Right lung (tissue), 5 donors: ENCODE data around the gene TRIM63. TPM values are rescaled to one million over a fixed set of nuclear protein-coding genes. Genes with fewer than 3 reads are reported as not detected.

ENCODE experiments used
- DNase-seq, 2 donors: peaks; one replicate each; pipeline ENCODE4 v3.0.0-alpha.2; 2013
- polyA plus RNA-seq, 5 donors: library from polyadenylated mRNA; unstranded; fragments of 120-200 nt; gene quantifications; one replicate each; pipeline versions ENCODE4 v1.2.1 to v1.2.3, GENCODE V29; 2013; ENCODE audit warnings: inconsistent platforms in 1 of 5, low replicate concordance in 1 of 5; ENCODE audit not compliant: insufficient read length in 5 of 5, insufficient read depth in 1 of 5

Gene TRIM63
- polyA plus RNA-seq, 5 donors, result 0.15 to 2.1 (median 1.3) TPM; not detected in 1

DNA sequence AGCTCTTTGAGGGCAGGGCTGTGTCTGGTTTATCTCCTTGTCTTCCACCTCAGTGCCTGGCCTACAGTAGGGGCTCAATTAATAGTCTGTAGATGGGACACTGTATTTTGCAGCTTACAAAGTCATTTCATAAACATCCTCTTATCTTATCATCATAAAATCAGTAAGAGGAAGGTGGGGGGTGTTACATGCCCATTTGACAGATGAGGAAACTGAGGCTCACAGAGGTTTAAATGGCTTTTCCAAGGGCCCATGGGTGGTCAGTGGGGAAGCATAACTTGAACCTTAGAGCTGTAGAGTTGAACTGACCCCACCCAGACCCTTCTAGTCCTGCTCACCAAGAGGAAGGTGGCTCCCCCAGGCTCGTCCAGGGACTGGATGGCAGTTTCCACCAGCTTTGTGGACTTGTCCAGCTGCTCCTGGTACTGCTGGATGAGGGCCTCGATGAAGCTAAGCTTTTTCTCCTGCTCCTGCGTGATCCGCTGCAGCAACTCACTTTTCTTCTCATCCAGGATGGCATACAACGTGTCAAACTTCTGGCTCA is 9.3 kb downstream of the TRIM63 start:
- no peak for DNase-seq

- DNase-seq, result no peak
Measured at GRCh38 chr1:26057189-26057588, 10.2 kb downstream of the TRIM63 start.

GRCh38 chr1:26055041-26055440 is 12.4 kb downstream of the TRIM63 start:
- DNase-seq, result no peak

DNA sequence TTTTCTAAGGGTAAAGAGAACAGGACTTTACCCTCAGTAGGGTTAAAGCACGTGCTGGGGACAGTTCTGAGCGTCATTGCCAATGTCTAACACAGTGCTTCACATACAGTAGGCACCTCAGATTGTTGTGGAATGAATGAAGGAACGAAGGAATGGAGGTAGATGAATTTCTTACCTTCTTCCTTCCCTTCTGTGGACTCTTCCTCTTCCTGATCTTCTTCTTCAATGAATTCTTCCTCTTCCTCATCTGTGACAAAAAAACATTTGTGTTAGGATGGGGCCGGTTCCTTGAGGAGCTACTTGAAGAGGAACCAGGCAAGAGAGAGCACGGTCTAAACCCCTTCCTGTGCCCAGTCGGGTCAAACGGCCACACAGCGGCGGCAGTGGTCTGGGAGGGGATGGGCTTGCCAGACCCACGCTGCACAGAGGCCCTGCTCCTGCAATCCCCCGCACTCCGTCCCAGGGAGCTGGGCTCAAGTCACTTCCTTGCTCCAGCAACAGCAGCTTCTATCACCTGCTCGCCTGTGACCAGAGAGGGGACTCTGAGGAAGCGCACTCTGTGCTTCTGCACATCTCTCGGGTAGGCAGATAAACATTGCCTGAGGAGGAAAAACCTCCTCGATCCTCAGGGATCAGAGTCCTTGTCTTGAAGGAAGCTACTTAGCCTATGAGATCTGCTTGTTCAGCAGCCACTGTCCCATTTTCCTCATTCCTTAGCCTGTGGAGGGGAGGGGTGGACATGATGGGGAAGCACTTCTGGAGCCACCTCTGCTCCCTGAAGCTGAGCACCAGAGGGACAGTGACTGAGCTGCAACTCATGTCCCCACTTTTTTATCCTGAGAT is 13.5 kb downstream of the TRIM63 start:
- DNase-seq, result no peak

DNA sequence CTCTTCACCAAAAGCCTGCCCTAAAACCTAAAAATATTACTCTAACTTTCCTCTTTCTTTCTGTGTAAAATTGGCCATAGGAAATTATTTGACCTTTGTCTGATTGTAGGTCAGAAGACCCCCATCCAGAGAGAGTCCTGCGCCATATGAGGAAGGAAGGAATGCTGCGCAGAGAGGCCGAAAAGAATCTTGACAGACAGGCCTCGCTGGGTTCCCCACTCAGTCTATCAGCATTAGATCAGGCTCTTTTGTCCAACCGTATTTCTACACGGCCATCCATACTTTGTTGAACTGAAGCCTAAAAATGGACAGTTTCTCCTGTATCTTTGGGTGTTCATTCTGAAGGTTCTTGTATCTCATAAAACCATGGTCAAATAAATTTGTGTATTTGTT is 17.2 kb downstream of the TRIM63 start:
- no peak for DNase-seq

GRCh38 chr1:26049531-26050247 is 17.7 kb downstream of the TRIM63 start:
- no peak for DNase-seq

DNA sequence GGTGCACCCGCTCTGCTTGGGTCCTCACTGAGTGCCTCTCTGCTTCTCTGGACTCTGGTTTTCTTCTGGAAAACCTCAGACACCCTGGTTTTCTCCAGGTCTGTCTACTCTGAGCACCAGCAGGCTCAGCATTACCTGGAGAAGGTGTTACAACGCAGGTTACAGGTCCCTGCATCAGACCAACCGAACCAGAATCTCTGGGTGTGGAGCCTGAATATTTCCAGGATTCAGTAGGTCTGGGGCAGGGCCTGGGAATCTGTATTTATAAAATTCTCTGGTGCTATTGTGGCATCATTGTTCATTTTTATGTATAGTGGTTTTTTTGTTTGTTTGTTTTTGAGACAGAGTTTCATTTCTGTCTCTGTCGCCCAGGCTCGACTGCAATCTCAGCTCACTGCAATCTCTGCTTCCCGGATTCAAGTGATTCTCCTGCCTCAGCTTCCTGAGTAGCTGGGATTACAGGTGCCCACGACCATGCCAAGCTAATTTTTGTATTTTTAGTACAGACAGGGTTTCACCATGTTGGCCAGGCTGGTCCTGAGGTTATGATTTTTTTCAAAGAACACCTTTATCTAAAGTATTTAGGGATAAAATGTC is 20.1 kb downstream of the TRIM63 start:
- no peak for DNase-seq

DNA sequence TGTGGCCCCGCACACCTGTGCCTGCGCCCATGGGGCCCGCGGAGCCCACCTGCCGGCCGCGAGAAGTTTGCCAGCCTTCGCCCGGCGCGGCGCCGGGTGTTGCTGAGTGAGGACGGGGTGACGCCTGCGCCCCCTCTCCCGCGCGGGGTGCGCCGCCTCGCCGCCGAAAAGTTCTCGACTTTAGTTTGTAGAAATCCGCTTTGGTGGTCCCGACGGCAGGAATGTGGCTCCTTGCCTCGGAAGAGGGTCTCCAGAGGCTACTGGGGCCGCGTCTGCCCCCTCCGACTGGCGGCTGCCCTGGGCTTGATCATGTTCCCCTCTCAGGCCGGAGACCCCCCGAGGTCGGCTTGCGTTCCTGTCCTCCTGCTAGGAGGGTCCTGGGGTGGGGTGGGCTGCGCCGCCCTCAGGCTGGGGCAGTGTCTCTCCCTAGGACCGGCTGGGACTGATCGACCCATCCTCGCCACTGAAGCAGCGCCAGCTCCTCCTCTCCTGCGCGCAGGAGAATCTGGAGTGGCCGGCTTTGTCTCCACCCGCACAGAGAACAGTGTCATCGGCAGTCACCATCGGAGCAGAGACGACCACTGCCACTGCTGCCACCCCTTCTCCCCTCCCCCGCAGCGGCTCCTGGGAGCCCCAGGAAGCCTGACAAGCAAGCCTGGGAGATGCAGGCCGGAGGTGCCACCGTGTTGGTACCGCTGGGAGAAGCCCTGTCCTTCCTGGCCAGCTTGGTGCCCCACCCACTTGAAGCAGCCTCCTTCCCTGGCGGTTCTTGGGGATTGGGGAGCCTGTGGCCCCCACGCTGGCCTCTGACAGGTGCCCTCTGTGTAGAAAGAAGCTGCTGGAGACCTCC is 21.0 kb downstream of the TRIM63 start:
- no peak for DNase-seq

DNA sequence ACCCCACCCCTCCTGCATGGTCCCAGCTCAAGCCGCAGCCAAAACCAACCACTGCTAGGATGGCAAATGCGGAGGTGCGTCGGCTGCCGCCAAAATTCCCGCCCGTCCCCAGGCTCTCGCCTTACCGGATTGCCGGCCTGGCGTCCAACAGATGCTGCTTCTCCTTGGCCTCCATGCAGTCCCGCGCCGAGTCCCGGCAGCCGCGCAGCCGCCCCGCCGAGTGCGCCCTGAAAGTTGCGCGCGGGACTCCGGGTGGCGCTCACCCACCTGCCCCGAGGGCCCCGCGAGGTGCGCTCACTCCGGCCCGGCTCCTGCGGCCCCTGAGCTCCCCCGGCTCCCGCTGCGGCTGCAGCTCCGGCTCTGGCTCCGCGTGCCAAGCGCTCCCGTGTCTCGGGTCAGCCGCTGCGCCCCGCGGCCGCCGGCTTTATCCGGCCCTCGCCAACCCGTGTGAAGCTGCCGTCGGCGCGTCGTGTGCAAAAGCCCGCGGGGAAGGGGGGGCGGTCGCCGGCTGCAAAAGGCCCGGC is 21.6 kb downstream of the TRIM63 start, which contains the start of gene SLC30A2:
SLC30A2 (minus strand) TSS at position 397 of the 524 bp plus-strand sequence; CDS start at position 175, 222 bp downstream.
- no peak for DNase-seq

DNA sequence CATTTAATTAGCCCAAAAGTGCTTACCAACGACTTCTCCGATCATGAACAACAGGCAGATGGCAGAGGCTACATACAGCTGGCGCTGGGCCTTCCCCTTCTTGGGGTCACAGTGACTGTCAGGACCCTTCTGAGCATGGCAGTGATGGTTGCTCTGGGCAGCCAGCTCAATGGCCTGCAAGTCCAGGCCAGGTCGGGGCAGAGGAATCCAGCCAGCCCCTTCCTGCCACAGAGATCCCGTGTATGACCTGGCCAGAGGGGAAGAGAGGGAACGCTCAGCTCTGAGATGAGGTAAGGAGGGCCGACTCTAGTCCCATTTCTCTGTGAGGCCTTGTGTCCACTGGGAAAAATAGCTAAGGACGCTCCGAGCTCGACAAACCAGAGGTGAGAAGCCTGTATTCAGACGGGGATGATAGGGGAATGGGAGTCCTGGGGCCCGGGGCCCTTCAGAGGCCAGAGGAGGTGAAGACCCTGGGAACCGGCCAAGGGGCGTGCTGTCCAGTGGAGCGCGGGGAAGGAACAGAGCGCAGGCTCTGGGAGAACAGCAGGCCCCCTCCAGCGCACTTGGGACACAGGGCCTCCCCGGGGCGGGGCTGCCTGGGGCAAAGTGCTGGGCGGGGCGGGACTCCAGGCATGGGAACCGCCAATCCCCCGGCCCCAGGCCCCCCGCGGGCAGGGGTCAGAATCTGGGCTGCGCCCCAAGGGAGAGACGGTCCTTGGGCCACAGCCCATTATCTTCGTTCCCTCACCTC is 22.3 kb downstream of the TRIM63 start:
- no peak for DNase-seq

DNA sequence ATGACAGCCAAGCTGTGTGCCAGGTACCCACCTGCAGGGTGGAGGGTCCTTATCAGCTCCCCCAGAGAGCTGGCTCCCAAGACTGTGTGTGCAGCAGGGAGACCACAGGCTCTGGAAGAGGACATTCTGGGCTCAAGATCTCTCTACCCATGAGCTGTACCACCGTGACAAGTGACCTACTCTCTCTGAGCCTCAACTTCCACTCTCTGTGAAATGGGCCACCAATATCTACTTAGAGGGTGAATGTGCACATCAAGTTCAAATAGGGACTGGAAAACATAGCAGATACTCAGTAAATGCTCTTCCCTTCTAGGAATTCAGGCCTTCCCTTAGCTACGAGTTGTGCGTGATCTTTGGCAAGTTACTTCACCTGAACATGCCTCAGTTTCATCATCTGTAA is 23.0 kb downstream of the TRIM63 start:
- no peak for DNase-seq

- no peak for DNase-seq
Measured at GRCh38 chr1:26043765-26044164, 23.7 kb downstream of the TRIM63 start.

- no peak for DNase-seq
Measured at GRCh38 chr1:26041978-26042377, 25.5 kb downstream of the TRIM63 start.

GRCh38 chr1:26041401-26041800 is 26.0 kb downstream of the TRIM63 start:
- DNase-seq, result no peak

DNA sequence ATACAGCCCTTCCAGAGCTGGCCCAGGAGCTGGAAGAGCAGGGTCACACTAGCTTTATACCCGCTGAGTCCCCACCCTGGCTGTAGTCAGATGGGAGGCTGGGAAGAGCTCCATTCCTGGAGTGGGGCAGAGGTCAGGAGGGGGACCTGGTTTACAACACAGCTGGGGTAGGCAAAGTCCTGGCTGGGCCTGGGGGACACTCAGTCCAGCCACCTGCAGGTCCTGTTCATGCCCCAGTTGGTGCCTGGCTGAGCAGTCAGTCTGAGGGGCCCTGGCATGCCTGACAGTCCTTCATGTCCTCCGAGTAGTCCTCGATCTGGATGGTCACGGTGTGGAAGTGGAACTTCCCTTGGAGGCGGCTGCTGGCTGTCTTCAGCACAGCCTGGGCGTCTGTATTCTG is 28.5 kb downstream of the TRIM63 start:
- DNase-seq, result no peak

- no peak for DNase-seq
Measured at GRCh38 chr1:26038477-26038876, 29.0 kb downstream of the TRIM63 start.

- no peak for DNase-seq
Measured at GRCh38 chr1:26037904-26038303, 29.5 kb downstream of the TRIM63 start.

- no peak for DNase-seq
Measured at GRCh38 chr1:26036756-26037281, 30.6 kb downstream of the TRIM63 start.

- DNase-seq, result peak; percentile 80
Measured at GRCh38 chr1:26035959-26036755, 31.3 kb downstream of the TRIM63 start.
